Activated CD4-positive, alpha-beta T cell treated with anti-CD3 and anti-CD28 coated beads for 48 hours (primary cell): ENCODE data around the gene DPEP1.
"Not testable (repeated sequence)": the region's sequence is repeated elsewhere in the genome, so short reads cannot be mapped to it uniquely, and the experiment has no call there.

Experiments
- DNase-seq: peaks from one replicate; pipeline ENCODE4 v3.0.0-alpha.2; 2020

The DPEP1 gene

GRCh38 chr16:89621698-89622409, 8.4 kb downstream of the DPEP1 start:
- no peak for DNase-seq

- DNase-seq, result no peak
Measured at GRCh38 chr16:89623511-89624261, 10.2 kb downstream of the DPEP1 start.

GRCh38 chr16:89624777-89625761, 11.6 kb downstream of the DPEP1 start:
- DNase-seq, result no peak

- no peak for DNase-seq
Measured at GRCh38 chr16:89629827-89630610, 16.6 kb downstream of the DPEP1 start.

GRCh38 chr16:89633064-89633631, 19.7 kb downstream of the DPEP1 start:
- no peak for DNase-seq

GRCh38 chr16:89634463-89635385, 21.3 kb downstream of the DPEP1 start:
- not testable (repeated sequence) for DNase-seq

GRCh38 chr16:89636663-89637062, 23.2 kb downstream of the DPEP1 start:
- no peak for DNase-seq

GRCh38 chr16:89637379-89637778, 23.9 kb downstream of the DPEP1 start:
- DNase-seq, result no peak

GRCh38 chr16:89638455-89638854, 25.0 kb downstream of the DPEP1 start:
- no peak for DNase-seq

- DNase-seq, result no peak
Measured at GRCh38 chr16:89639385-89639784, 25.9 kb downstream of the DPEP1 start.

- no peak for DNase-seq
Measured at GRCh38 chr16:89641458-89642119, 28.1 kb downstream of the DPEP1 start.

GRCh38 chr16:89642574-89642973, 29.1 kb downstream of the DPEP1 start:
- no peak for DNase-seq

- DNase-seq, result no peak
Measured at GRCh38 chr16:89643769-89644300, 30.4 kb downstream of the DPEP1 start.

- no peak for DNase-seq
Measured at GRCh38 chr16:89645122-89645521, 31.7 kb downstream of the DPEP1 start.

GRCh38 chr16:89646270-89646669, 32.8 kb downstream of the DPEP1 start:
- no peak for DNase-seq

- no peak for DNase-seq
Measured at GRCh38 chr16:89646906-89647305, 33.5 kb downstream of the DPEP1 start.

GRCh38 chr16:89651584-89651983, 38.1 kb downstream of the DPEP1 start:
- no peak for DNase-seq

GRCh38 chr16:89653656-89654295, 40.3 kb downstream of the DPEP1 start:
- DNase-seq, result no peak

- DNase-seq, result no peak
Measured at GRCh38 chr16:89655062-89655643, 41.7 kb downstream of the DPEP1 start.
